Measurements from ENCODE around the gene TMEM229B.

Gene TMEM229B

DNA sequence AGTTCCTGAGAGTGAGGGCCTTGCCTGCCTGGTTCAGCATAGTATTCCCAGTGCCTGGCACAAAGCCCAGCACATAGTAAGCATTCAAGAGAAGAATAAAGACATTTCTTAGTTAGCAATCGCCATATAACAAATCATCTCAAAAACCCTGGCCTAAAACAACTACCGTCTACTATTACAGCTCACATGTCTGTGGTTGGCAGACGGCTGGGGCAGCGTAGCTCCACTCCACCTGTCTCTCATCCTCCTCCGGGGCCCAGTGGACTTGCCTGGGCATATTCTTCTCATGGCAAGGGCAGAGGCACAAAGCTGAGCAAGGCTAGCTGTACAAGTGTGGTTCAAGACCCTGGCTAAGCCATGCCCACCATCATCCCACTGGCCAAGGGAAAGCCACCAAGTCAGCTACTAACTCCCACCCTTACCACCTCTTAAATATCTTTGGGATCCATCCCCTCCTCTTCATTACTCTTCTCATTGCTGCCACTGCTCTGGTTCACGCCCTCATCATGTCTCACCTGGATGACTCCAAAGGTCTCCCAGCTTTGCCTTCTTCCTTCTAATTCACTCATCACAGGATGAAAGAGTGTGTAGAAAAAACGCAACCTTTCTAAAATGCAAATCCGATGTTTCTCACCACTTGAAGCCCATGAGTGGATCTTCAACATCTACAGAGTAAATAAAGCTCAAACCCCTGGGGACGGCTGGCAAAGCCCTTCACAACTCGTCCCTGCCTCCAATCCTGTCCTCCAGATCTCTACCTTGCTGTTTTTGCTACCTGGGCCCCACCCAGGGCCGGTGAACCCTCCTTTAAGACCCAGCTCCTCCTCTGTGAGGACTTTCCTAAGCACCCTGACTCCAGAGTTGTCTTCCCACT lies 10.4 kb downstream of the TMEM229B start:
- no peak for DNase-seq (ENCODE audit: low read depth, low spot score)
- in situ Hi-C loops (cut with HindIII; ENCODE audit: low sequenced_read_pairs), result no loop called here
- TF ChIP-seq, protein P1, sequence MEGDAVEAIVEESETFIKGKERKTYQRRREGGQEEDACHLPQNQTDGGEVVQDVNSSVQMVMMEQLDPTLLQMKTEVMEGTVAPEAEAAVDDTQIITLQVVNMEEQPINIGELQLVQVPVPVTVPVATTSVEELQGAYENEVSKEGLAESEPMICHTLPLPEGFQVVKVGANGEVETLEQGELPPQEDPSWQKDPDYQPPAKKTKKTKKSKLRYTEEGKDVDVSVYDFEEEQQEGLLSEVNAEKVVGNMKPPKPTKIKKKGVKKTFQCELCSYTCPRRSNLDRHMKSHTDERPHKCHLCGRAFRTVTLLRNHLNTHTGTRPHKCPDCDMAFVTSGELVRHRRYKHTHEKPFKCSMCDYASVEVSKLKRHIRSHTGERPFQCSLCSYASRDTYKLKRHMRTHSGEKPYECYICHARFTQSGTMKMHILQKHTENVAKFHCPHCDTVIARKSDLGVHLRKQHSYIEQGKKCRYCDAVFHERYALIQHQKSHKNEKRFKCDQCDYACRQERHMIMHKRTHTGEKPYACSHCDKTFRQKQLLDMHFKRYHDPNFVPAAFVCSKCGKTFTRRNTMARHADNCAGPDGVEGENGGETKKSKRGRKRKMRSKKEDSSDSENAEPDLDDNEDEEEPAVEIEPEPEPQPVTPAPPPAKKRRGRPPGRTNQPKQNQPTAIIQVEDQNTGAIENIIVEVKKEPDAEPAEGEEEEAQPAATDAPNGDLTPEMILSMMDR (IDR thresholded peaks at IDR 0.05; ENCODE audit: low read depth, low read length), result no peak
- H3K4me3 ChIP-seq (ENCODE audit: low read depth, low read length), result no peak overlapping the region

DNA sequence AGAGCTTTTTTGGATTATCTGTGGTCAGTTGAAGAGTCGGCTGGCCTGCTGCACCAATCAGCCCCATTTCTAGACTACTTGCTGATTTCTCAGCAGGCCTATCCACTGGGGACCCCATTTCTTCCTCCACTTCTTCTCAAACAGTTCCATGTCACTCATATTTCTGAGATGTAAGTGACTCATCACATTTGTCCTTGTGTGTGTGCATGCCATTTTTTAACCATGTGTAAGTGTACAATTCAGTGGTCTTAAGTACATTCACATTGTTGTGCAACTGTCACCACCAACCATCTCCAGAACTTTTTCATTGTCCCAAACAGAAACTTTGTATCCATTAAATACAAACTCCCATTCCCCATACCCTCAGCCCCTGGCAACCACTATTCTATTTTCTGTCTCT lies 14.2 kb downstream of the TMEM229B start:
- DNase-seq (ENCODE audit: low read depth, low spot score), result no peak
- H3K4me3 ChIP-seq (ENCODE audit: low read depth, low read length), result no peak overlapping the region
- in situ Hi-C loops (cut with HindIII; ENCODE audit: low sequenced_read_pairs), result no loop called here
- TF ChIP-seq, protein P1 (IDR thresholded peaks at IDR 0.05; ENCODE audit: low read depth, low read length), result no peak

DNA sequence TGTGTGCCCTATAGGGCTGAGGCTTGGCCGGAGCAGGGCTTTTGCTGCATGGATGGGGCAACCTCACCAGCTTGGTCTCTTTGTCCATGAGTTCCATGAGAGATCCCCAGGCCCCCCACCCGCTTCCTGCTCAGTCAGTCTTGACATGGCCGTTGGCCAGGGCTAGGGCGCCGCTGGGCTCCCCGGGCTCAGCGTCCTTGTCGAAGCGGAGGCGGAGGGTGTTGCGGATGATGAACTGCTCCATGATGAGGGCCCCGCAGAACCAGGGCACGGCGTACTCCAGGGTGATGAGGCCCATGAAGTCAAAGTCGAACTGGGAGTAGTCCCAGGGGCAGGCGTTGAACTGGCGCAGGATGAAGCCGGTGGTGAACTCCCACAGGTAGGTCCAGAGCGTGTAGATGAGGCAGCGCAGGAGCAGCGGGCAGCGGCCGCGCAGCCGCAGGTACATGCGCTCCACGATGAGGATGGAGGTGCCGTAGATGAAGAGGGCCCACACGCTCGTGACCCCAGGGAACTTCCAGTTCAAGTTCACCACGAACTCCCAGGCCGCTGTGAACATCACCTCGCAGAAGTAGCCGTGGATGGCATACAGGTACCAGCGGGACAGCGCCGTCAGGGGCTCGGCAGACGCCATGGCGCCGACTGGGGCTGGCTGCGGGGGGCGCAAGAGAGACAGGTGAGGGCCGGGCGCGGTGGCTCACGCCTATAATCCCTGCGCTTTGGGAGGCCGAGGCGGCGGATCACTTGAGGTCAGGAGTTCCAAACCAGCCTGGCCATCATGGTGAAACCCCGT lies 15.0 kb downstream of the TMEM229B start:
- DNase-seq (ENCODE audit: low read depth, low spot score), result no peak
- TF ChIP-seq, protein P1 (IDR thresholded peaks at IDR 0.05; ENCODE audit: low read depth, low read length), result no peak
- in situ Hi-C loops (cut with HindIII; ENCODE audit: low sequenced_read_pairs), result no loop called here
- H3K4me3 ChIP-seq (ENCODE audit: low read depth, low read length), result no peak overlapping the region

DNA sequence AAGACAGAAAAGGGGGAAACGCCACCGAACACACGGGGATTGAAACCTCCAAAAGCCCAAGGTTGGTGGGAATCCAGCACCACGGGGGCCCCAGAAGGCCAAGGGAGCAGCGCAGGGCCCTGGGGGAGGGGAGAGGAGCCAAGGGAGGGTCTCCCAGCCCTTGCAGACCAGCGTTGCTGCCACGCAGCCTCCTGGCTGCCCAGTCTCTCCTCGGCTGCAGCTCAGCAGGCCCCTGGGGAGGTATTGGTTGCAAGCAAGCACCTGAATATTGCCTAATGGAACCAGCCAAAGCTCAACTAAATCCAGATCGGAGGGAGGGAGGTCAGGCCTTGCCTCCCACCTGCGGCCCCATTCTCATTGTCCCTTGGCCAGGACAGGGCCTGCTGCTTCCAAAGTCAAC lies 15.8 kb downstream of the TMEM229B start:
- DNase-seq (ENCODE audit: low read depth, low spot score), result no peak
- in situ Hi-C loops (cut with HindIII; ENCODE audit: low sequenced_read_pairs), result no loop called here
- no peak overlapping the region for H3K4me3 ChIP-seq (ENCODE audit: low read depth, low read length)
- TF ChIP-seq, protein P1 (IDR thresholded peaks at IDR 0.05; ENCODE audit: low read depth, low read length), result no peak

DNA sequence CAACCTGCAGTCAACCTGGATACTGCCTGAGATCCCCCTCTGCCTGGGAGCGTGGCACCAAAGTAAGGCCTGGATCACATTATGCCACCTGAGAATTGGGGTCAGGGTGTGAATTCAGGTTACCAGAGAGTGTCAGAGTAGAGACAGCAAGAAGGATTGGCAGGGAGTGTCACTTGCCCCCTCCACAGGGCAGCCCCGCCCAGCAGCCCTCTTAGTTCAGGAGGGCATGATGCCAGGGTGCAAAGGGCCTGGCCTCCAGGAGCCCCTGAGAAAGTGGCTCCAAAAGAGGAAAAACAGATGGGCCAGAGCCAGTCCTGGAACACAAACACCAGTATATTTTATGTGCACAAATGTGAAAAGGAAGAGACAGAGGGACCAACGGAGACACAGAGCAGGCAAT lies 18.6 kb downstream of the TMEM229B start:
- no peak overlapping the region for H3K4me3 ChIP-seq (ENCODE audit: low read depth, low read length)
- TF ChIP-seq, protein P1 (IDR thresholded peaks at IDR 0.05; ENCODE audit: low read depth, low read length), result no peak
- in situ Hi-C loops (cut with HindIII; ENCODE audit: low sequenced_read_pairs), result no loop called here
- DNase-seq (ENCODE audit: low read depth, low spot score), result no peak

DNA sequence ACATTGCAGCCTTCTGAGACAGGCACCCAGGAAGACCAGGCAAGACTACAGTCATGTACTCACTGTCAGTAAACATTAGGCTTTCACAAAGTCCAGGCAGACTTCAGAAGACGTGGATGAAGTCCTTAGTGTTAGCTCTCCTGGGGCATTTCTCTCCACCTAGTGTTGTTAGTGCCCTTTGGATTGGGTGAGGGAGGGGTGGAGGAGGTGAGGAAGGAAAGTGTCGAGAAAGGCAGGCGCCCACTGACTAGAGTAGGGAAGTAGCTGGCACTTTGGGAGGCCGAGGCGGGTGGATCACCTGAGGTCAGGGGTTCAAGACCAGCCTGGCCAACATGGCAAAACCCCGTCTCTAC lies 20.2 kb downstream of the TMEM229B start:
- H3K4me3 ChIP-seq (ENCODE audit: low read depth, low read length), result no peak overlapping the region
- TF ChIP-seq, protein P1 (IDR thresholded peaks at IDR 0.05; ENCODE audit: low read depth, low read length), result no peak
- in situ Hi-C loops (cut with HindIII; ENCODE audit: low sequenced_read_pairs), result no loop called here
- no peak for DNase-seq (ENCODE audit: low read depth, low spot score)

All from astrocyte of the spinal cord (primary cell).